Measurements from ENCODE around the gene KLHL28.

- no peak for TF ChIP-seq CTCF (IDR thresholded peaks at IDR 0.05; ENCODE audit: low read depth, low read length)
- no peak for TF ChIP-seq EZH2phosphoT487 (IDR thresholded peaks at IDR 0.05; ENCODE audit: low read depth)
Measured at GRCh38 chr14:44942436-44942835, 19.3 kb downstream of the KLHL28 start.
